T-cell (primary cell): ENCODE measurements around the gene VDAC1. TPM values are rescaled to one million over a fixed set of nuclear protein-coding genes. Genes with fewer than 3 reads are reported as not detected.

Source experiments
- ATAC-seq, 4 experiments: fragments of 200-7000 bp in 3 of 4; fragments of 150-1000 bp in 1 of 4; cut with Tn5 transposase; replicated peaks in 1 of 4; 1 replicate in 3 of 4; 2 replicates in 1 of 4; pipeline ENCODE4 v1.10.0; 2021; ENCODE audit warnings: moderate library complexity in 3 of 4, mild to moderate bottlenecking in 2 of 4, moderate number of reproducible peaks in 1 of 4
- CTCF ChIA-PET, 2 donors: fragments of 300-600 bp; sonication (Branson Sonifier 250); formaldehyde crosslinking; loops; one replicate each; lab custom pipeline; 2022; ENCODE audit warnings: antibody characterized with exemption in 2 of 2; lab: Charles Lee
- POLR2A ChIA-PET, 2 donors: fragments of 300-600 bp; sonication (Branson Sonifier 250); formaldehyde crosslinking; loops; one replicate each; lab custom pipeline; 2022; ENCODE audit warnings: antibody characterized with exemption in 2 of 2; lab: Charles Lee
- DNase-seq, 35 experiments: peaks; one replicate each; pipeline versions ENCODE4 v3.0.0 to v3.0.0-alpha.2; 2013 to 2023
- H3K27ac ChIP-seq: one replicate; pipeline ENCODE4 v1.5.1; 2013; ENCODE audit warnings: low read length
- H3K27me3 ChIP-seq, 2 experiments: replicated peaks in 1 of 2; 1 replicate in 1 of 2; 2 replicates in 1 of 2; pipeline versions ENCODE4 v1.6.1 to v1.7.0; 2013; ENCODE audit warnings: low read length in 1 of 2, mixed read lengths in 1 of 2; ENCODE audit not compliant: control insufficient read depth in 2 of 2, insufficient read depth in 2 of 2; ENCODE audit errors: extremely low read depth in 1 of 2
- H3K36me3 ChIP-seq, 2 donors: 1 replicate in 1 of 2; 2 replicates in 1 of 2; pipeline versions ENCODE4 v1.6.1 to v1.7.0; 2013; ENCODE audit warnings: low read length in 1 of 2; ENCODE audit not compliant: control insufficient read depth in 2 of 2, insufficient read depth in 1 of 2; ENCODE audit errors: extremely low read depth in 1 of 2
- H3K4me1 ChIP-seq, 2 experiments: 1 replicate in 1 of 2; 2 replicates in 1 of 2; pipeline versions ENCODE4 v1.6.1 to v1.7.0; 2013; ENCODE audit warnings: low read length in 2 of 2, mixed read lengths in 1 of 2; ENCODE audit not compliant: insufficient read depth in 2 of 2, control insufficient read depth in 1 of 2; ENCODE audit errors: extremely low read depth in 1 of 2
- H3K4me3 ChIP-seq, 2 donors: 1 replicate in 1 of 2; 2 replicates in 1 of 2; pipeline versions ENCODE4 v1.5.1 to v1.7.0; 2013; ENCODE audit warnings: mild to moderate bottlenecking in 2 of 2, low read length in 1 of 2, moderate library complexity in 1 of 2; ENCODE audit not compliant: control insufficient read depth in 1 of 2; ENCODE audit errors: extremely low read depth in 1 of 2
- H3K9me3 ChIP-seq: 2 replicates; pipeline ENCODE4 v1.7.0; 2013
- H3K27ac Mint-ChIP-seq, 2 donors: one replicate each; pipeline ENCODE4 v1.8.0; 2020 to 2021; ENCODE audit warnings: mild to moderate bottlenecking in 2 of 2, mixed read lengths in 2 of 2
- H3K27me3 Mint-ChIP-seq, 2 donors: one replicate each; pipeline ENCODE4 v1.8.0; 2021 to 2022; ENCODE audit warnings: mixed read lengths in 2 of 2
- H3K36me3 Mint-ChIP-seq: one replicate; pipeline ENCODE4 v1.8.0; 2021; ENCODE audit warnings: mixed read lengths
- H3K4me1 Mint-ChIP-seq, 3 donors: one replicate each; pipeline ENCODE4 v1.8.0; 2020 to 2022; ENCODE audit warnings: mixed read lengths in 3 of 3, mild to moderate bottlenecking in 1 of 3
- H3K4me3 Mint-ChIP-seq, 3 donors: one replicate each; pipeline ENCODE4 v1.8.0; 2020 to 2022; ENCODE audit warnings: mild to moderate bottlenecking in 3 of 3, mixed read lengths in 3 of 3, moderate library complexity in 3 of 3
- H3K9me3 Mint-ChIP-seq, 3 donors: one replicate each; pipeline ENCODE4 v1.8.0; 2020 to 2022; ENCODE audit warnings: mixed read lengths in 3 of 3
- WGBS: methylation state at CpG from one replicate; pipeline ENCODE4 v1.1.5; 2013; ENCODE audit warnings: missing lambda C conversion rate; ENCODE audit not compliant: insufficient coverage; 5-methylcytosine and 5-hydroxymethylcytosine counted together
- total RNA-seq, 35 experiments: library from RNA in 6 of 35; stranded (reverse) in 6 of 35; fragments of 120-200 nt in 1 of 35; gene quantifications; one replicate each; pipeline versions ENCODE4 v1.2.1 to v1.2.4 and lab custom pipeline; 2013 to 2026

The VDAC1 gene
- total RNA-seq, 5 donors from 2014 or later (not counting 1 experiment from before 2014, with no cell fraction given), result 45.8 to 58.7 (median 54.6) TPM

GRCh38 chr5:134046801-134047686 is 42.3 kb upstream of the VDAC1 start:
- Mint-ChIP-seq H3K4me1 (peaks cover 57 to 67% (median 60%) of the 10 kb centered on the region in 3 donors), H3K9me3 (no peaks in the 10 kb centered on the region), H3K4me3 (no peak overlapping the region), H3K27ac (no peak overlapping the region), H3K36me3 (no peaks in the 10 kb centered on the region), H3K27me3 (no peaks in the 10 kb centered on the region)
- POLR2A ChIA-PET, result no interaction called here
- Histone ChIP-seq H3K27me3 (peaks cover 0 to 2% of the 10 kb centered on the region in 2 experiments), H3K36me3 (no peaks in the 10 kb centered on the region), H3K27ac (no peak overlapping the region), H3K4me3 (no peak overlapping the region), H3K4me1 (peaks cover 28 to 44% of the 10 kb centered on the region in 2 experiments), H3K9me3 (no peaks in the 10 kb centered on the region)
- ATAC-seq, result no peak
- CTCF ChIA-PET, result no interaction called here
- 83% methylated on average over 1 of the region's 6 CpGs for WGBS
- DNase-seq, result no peak

- H3K4me1 ChIP-seq, result peaks cover 34 to 50% of the 10 kb centered on the region in 2 experiments
- Mint-ChIP-seq H3K4me1 (peaks cover 57 to 67% (median 60%) of the 10 kb centered on the region in 3 donors), H3K9me3 (no peaks in the 10 kb centered on the region), H3K27me3 (no peaks in the 10 kb centered on the region), H3K4me3 (no peak overlapping the region), H3K36me3 (no peaks in the 10 kb centered on the region), H3K27ac (no peak overlapping the region)
- no peaks in the 10 kb centered on the region for H3K9me3 ChIP-seq
- H3K36me3 ChIP-seq, result no peaks in the 10 kb centered on the region
- DNase-seq, result no peak
- peaks cover 0 to 2% of the 10 kb centered on the region in 2 experiments for H3K27me3 ChIP-seq
- no peak overlapping the region for H3K27ac ChIP-seq
- WGBS, result 89% methylated on average over 3 of the region's 4 CpGs
- POLR2A ChIA-PET, result no interaction called here
- no peak for ATAC-seq
- CTCF ChIA-PET, result no interaction called here
- no peak overlapping the region for H3K4me3 ChIP-seq
Observed at GRCh38 chr5:134046330-134046729, 41.6 kb upstream of the VDAC1 start.

DNA sequence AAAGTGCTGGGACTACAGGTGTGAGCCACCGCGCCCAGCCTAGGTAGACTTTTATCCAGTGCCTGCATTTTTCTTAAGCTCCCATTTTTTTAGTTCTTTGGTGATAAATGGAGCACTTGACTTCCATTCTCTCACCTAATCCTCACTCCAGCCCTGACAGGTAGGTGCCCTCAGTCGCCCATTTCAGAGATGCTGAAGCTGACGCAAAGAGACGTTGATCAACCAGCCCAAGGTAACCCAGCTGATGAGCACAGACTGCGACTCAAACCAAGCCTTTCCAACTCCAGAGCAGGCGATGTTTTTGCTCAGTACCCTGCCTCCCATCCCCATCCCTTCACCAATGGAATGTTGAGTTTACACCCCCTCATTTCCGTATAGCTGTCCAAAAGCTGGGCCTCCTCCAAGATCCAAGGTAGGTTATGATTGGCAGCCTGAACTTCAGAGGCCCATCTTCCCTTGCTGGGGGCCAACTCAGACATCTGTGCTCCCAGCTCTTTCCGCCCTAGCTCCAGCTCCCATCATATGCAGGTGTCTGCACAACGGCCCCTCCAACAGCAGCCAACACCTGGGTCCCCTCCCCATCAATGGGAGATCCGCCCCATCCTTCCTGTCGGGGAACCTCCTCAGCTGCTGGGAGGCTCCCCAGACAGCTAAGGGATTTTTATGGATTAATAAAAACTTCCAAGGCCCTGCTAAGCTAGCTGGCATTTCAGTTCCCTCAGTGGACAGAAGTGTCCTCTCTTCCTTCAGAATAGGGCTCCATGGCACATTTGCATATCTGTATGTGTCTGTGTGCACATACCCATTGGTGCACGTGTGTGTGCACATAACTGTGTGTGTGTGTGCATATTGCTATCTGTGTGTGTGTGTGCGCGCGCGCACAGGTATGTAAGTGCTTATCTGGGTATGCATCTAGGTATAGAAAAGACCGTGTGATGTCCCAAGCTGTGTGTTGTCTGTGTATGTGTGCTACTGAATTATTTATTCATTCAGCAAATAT is 39.3 kb upstream of the VDAC1 start:
- Histone ChIP-seq H3K27me3 (peaks cover 0 to 2% of the 10 kb centered on the region in 2 experiments), H3K27ac (no peak overlapping the region), H3K4me3 (no peak overlapping the region), H3K4me1 (peaks cover 43 to 61% of the 10 kb centered on the region in 2 experiments), H3K36me3 (no peaks in the 10 kb centered on the region), H3K9me3 (no peaks in the 10 kb centered on the region)
- Mint-ChIP-seq H3K27ac (peak overlapping the region; percentile 27 to 86), H3K4me1 (peaks cover 66 to 73% (median 67%) of the 10 kb centered on the region in 3 donors), H3K4me3 (peak overlapping the region in 1 of 3 donors; percentile 38), H3K27me3 (no peaks in the 10 kb centered on the region), H3K36me3 (no peaks in the 10 kb centered on the region), H3K9me3 (no peaks in the 10 kb centered on the region)
- ChIA-PET CTCF (interaction anchor here (0.6 to 1.4 kb wide), 7 partner anchors 11 to 103 kb away, joined by 3 to 9 read pairs (median 6); no protein-coding TSS in a partner anchor), POLR2A (interaction anchor here in 1 of 2 donors (0.5 to 0.6 kb wide), 2 partner anchors 71 to 543 kb away, joined by 3 to 5 read pairs; partner anchors contain the start of gene TCF7)
- ATAC-seq, result no peak
- no peak for DNase-seq
- WGBS, result 87% methylated on average over 7 of the region's 18 CpGs

- H3K36me3 Mint-ChIP-seq, result no peaks in the 10 kb centered on the region
Observed at GRCh38 chr5:134041570-134042411, 37.0 kb upstream of the VDAC1 start.

GRCh38 chr5:134038138-134038537 is 33.4 kb upstream of the VDAC1 start:
- no peaks in the 10 kb centered on the region for H3K9me3 Mint-ChIP-seq
- H3K36me3 Mint-ChIP-seq, result no peaks in the 10 kb centered on the region
- no peak for ATAC-seq
- CTCF ChIA-PET, result interaction anchor here in 1 of 2 donors (0.6 to 1.1 kb wide), 2 partner anchors 66 to 100 kb away, joined by 3 read pairs; no protein-coding TSS in a partner anchor
- Histone ChIP-seq H3K4me3 (no peak overlapping the region), H3K27me3 (no peaks in the 10 kb centered on the region), H3K9me3 (no peaks in the 10 kb centered on the region), H3K27ac (no peak overlapping the region), H3K36me3 (no peaks in the 10 kb centered on the region), H3K4me1 (peaks cover 24 to 38% of the 10 kb centered on the region in 2 experiments)
- H3K27me3 Mint-ChIP-seq, result no peaks in the 10 kb centered on the region
- peak overlapping the region in 1 of 2 donors; percentile 19 for H3K27ac Mint-ChIP-seq
- no peak overlapping the region for H3K4me3 Mint-ChIP-seq
- POLR2A ChIA-PET, result interaction anchor here in 1 of 2 donors (0.7 to 1.0 kb wide), 2 partner anchors 127 to 149 kb away, joined by 3 to 8 read pairs; no protein-coding TSS in a partner anchor
- no CpG with 5 or more reads among the region's 3 CpGs for WGBS
- H3K4me1 Mint-ChIP-seq, result peaks cover 42 to 50% (median 49%) of the 10 kb centered on the region in 3 donors
- no peak for DNase-seq

More at GRCh38 chr5:134041570-134042411, 37.0 kb upstream of the VDAC1 start:
- Mint-ChIP-seq H3K27ac (peak overlapping the region; percentile 81 to 89), H3K4me1 (peaks cover 58 to 65% (median 64%) of the 10 kb centered on the region in 3 donors), H3K4me3 (peak overlapping the region in 2 of 3 donors; percentile 31 to 61), H3K9me3 (no peaks in the 10 kb centered on the region), H3K27me3 (no peaks in the 10 kb centered on the region)
- H3K27me3 ChIP-seq, result no peaks in the 10 kb centered on the region
- 56% methylated on average over 7 of the region's 11 CpGs for WGBS
- CTCF ChIA-PET, result interaction anchor here (0.6 to 3.6 kb wide), 10 partner anchors 10 to 106 kb away, joined by 3 to 44 read pairs (median 6); no protein-coding TSS in a partner anchor
- peaks cover 40 to 55% of the 10 kb centered on the region in 2 experiments for H3K4me1 ChIP-seq
- H3K4me3 ChIP-seq, result no peak overlapping the region
- H3K9me3 ChIP-seq, result no peaks in the 10 kb centered on the region
- ATAC-seq (peak in 2 of 4 experiments; percentile 11 to 15), DNase-seq (peak in 1 of 35 experiments; percentile 25)
- H3K27ac ChIP-seq, result peak overlapping the region; percentile 9
- no peaks in the 10 kb centered on the region for H3K36me3 ChIP-seq
- POLR2A ChIA-PET, result interaction anchor here (0.5 to 0.8 kb wide), 3 partner anchors 10 to 110 kb away, joined by 3 to 8 read pairs (median 5); no protein-coding TSS in a partner anchor
